ENCODE results near the gene IQGAP3.

The IQGAP3 gene

DNA sequence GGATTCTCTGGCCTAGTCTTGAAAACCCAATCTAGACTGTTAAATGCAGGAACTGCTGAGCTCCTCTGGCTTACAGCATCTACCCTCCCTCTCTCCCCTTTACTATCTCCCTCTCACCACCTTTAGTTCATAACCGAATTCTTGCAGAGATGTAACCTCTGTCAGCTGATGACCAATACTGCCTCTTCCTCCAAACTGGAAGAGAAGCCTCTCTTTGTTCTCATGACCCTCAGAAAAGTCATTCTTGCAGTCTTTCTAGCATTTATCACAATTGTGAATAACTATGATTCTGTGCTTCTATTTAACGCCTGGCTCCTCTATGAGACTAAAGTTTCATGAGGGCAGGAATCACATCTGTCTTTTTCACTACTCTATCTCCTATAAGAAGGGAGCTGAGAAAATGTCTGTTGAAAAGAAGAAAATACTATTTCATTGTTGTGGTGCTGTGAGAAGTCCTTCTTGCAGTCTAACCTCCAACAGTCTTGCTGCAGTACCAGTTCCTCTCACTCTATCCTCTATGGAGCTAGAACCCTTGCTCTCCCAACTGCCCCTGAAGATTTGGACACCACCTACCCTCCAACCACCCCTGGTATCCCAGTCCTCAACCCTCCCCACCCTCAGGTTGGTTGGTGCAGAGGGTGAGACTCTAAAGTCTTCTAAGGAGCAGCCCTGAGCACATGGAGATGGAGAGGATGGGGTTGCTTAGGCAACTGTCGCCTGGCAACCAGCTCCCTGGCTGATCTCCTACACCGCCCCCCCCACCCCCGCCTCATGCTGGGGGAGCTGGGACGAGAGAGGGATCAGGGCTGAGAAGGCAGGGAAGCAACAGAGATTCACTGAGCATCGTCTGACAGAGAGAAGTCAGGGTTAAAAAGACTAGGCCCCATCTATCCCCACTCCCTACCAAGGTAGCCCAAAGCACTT is 85.7 kb downstream of the IQGAP3 start:
- Histone ChIP-seq H3K9me3 (ENCODE audit: control insufficient read depth, low read length) (no peaks in the 10 kb centered on the region), H3K23ac (ENCODE audit: low read length in 2 of 2) (no peak overlapping the region), H2BK120ac (ENCODE audit: low read depth, low read length) (no peak overlapping the region), H2AK5ac (ENCODE audit: low read length, severe bottlenecking) (no peak overlapping the region), H2BK15ac (ENCODE audit: low read depth, poor library complexity, severe bottlenecking) (no peak overlapping the region), H3K27me3 (ENCODE audit: control insufficient read depth in 1 of 2, insufficient read depth in 1 of 2, low read length in 2 of 2) (no peaks in the 10 kb centered on the region), H2BK5ac (ENCODE audit: low read depth, low read length, poor library complexity, severe bottlenecking) (no peak overlapping the region), H3K14ac (ENCODE audit: low read length in 2 of 2) (no peak overlapping the region), H3K27ac (ENCODE audit: low read length, poor library complexity, severe bottlenecking) (no peak overlapping the region), H4K91ac (ENCODE audit: low read length) (no peak overlapping the region), H4K8ac (ENCODE audit: low read length) (no peak overlapping the region), H3K4me3 (ENCODE audit: insufficient read depth in 1 of 2, low read depth in 1 of 2, low read length in 2 of 2) (no peak overlapping the region), H3K4me1 (ENCODE audit: control insufficient read depth, insufficient read depth, low read depth, low read length) (peaks cover 42% of the 10 kb centered on the region), H3K79me1 (replicated peaks; ENCODE audit: low read length, poor library complexity, severe bottlenecking) (peaks cover 39% of the 10 kb centered on the region), H3K9ac (ENCODE audit: low read length) (no peak overlapping the region), H3K4me2 (ENCODE audit: low read length, poor library complexity, severe bottlenecking) (no peak overlapping the region), H2AFZ (ENCODE audit: low read depth, low read length) (no peak overlapping the region), H3K18ac (ENCODE audit: low read depth in 1 of 2, low read length in 2 of 2) (no peak overlapping the region), H3K4ac (ENCODE audit: low read depth in 1 of 2, low read length in 2 of 2) (no peak overlapping the region), H2BK12ac (ENCODE audit: low read length in 2 of 2) (no peak overlapping the region), H3K36me3 (ENCODE audit: control insufficient read depth in 1 of 2, insufficient read depth in 2 of 2, low read depth in 1 of 2, low read length in 2 of 2) (peaks cover 23 to 32% of the 10 kb centered on the region in 2 experiments)
- 94% methylated on average over 6 of the region's 7 CpGs for WGBS
- DNase-seq = no peak

DNA sequence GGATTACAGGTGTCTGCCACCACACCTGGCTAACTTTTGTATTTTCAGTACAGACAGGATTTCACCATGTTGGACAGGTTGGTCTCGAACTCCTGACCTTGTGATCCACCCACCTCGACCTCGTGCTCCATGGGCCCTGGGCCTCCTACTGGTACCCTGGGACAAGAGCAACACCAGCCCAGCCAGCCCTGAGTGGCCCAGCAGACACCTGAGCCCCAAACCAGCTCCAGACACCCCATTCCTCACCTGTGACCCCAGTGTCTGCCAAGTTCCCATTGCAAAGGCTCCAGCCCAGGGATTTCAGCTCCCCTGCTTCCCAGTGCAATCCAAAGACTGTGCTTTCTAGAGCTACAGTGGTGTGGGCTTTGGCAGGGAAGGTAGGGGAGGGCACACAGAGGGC is 86.4 kb downstream of the IQGAP3 start:
- Histone ChIP-seq H2AFZ (ENCODE audit: low read depth, low read length) (no peak overlapping the region), H3K9me3 (ENCODE audit: control insufficient read depth, low read length) (no peaks in the 10 kb centered on the region), H3K4me2 (ENCODE audit: low read length, poor library complexity, severe bottlenecking) (no peak overlapping the region), H3K14ac (ENCODE audit: low read length in 2 of 2) (no peak overlapping the region), H3K79me1 (replicated peaks; ENCODE audit: low read length, poor library complexity, severe bottlenecking) (peaks cover 36% of the 10 kb centered on the region), H3K27ac (ENCODE audit: low read length, poor library complexity, severe bottlenecking) (no peak overlapping the region), H3K36me3 (ENCODE audit: control insufficient read depth in 1 of 2, insufficient read depth in 2 of 2, low read depth in 1 of 2, low read length in 2 of 2) (peaks cover 27 to 33% of the 10 kb centered on the region in 2 experiments), H3K4me1 (ENCODE audit: control insufficient read depth, insufficient read depth, low read depth, low read length) (peaks cover 35% of the 10 kb centered on the region), H3K4me3 (ENCODE audit: insufficient read depth in 1 of 2, low read depth in 1 of 2, low read length in 2 of 2) (no peak overlapping the region), H4K91ac (ENCODE audit: low read length) (no peak overlapping the region), H3K9ac (ENCODE audit: low read length) (no peak overlapping the region), H3K27me3 (ENCODE audit: control insufficient read depth in 1 of 2, insufficient read depth in 1 of 2, low read length in 2 of 2) (no peaks in the 10 kb centered on the region), H3K23ac (ENCODE audit: low read length in 2 of 2) (no peak overlapping the region), H2BK5ac (ENCODE audit: low read depth, low read length, poor library complexity, severe bottlenecking) (no peak overlapping the region), H4K8ac (ENCODE audit: low read length) (no peak overlapping the region), H2AK5ac (ENCODE audit: low read length, severe bottlenecking) (no peak overlapping the region), H2BK120ac (ENCODE audit: low read depth, low read length) (no peak overlapping the region), H3K4ac (ENCODE audit: low read depth in 1 of 2, low read length in 2 of 2) (no peak overlapping the region), H2BK15ac (ENCODE audit: low read depth, poor library complexity, severe bottlenecking) (no peak overlapping the region), H3K18ac (ENCODE audit: low read depth in 1 of 2, low read length in 2 of 2) (no peak overlapping the region), H2BK12ac (ENCODE audit: low read length in 2 of 2) (no peak overlapping the region)
- WGBS = 96% methylated on average over 3 of the region's 3 CpGs
- no peak for DNase-seq

DNA sequence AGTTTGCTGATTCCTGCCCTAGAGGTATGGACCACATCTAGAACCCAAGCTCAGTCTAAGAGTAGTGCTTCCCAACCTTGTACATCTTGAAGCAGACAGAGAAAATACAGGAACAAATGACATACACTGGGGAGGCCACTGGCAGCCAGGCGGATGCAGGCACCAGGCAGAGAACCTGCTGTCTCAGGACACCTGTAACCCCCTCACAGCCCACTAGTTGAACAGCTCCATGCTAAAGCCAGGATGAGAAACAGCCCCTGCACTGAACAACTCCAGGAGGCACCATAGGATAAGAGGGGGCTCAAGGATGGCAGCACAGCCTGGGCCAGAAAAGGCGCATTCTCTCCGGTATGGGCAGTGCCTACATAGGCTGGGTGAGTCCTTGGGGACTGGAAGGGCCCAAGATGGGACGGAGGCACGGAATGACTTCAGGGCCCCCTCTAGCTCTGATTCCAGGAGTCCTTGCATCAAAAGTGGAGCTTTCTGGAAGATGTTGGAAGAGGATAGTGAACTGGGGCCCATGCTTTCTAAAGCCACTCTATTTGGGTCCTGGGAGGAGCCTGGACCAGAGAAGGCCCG is 87.8 kb downstream of the IQGAP3 start:
- H3K18ac ChIP-seq (ENCODE audit: low read depth in 1 of 2, low read length in 2 of 2) = no peak overlapping the region
- WGBS = 94% methylated on average over 6 of the region's 6 CpGs
- no peak overlapping the region for H2BK12ac ChIP-seq (ENCODE audit: low read length in 2 of 2)

DNA sequence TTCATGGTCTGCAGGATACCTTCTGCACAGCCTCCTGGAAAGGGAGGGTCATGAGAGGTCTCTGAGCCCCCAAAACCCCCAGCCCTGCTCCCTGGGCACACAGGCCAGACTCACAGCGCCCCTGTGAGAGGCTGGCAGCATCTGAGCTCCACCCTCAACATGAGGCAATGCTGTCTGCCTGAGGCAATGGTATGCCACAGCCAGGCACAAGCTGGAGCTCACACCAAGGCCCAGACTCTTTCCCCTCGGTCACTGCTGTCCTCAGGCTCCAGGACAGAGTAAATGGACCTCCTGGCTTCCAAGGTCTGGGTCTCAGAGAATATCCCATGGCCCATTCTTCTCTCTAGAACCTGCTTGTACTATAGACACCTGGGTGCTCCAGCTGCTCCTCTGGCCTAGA is 89.0 kb downstream of the IQGAP3 start:
- H3K9me3 ChIP-seq (ENCODE audit: control insufficient read depth, low read length) = no peaks in the 10 kb centered on the region
- H3K23ac ChIP-seq (ENCODE audit: low read length in 2 of 2) = no peak overlapping the region
- no peak overlapping the region for H2BK15ac ChIP-seq (ENCODE audit: low read depth, poor library complexity, severe bottlenecking)
- peaks cover 10% of the 10 kb centered on the region for H3K4me1 ChIP-seq (ENCODE audit: control insufficient read depth, insufficient read depth, low read depth, low read length)
- no peak overlapping the region for H4K8ac ChIP-seq (ENCODE audit: low read length)
- H4K91ac ChIP-seq (ENCODE audit: low read length) = no peak overlapping the region
- no peak overlapping the region for H3K14ac ChIP-seq (ENCODE audit: low read length in 2 of 2)
- no peak overlapping the region for H2AFZ ChIP-seq (ENCODE audit: low read depth, low read length)
- H3K27me3 ChIP-seq (ENCODE audit: control insufficient read depth in 1 of 2, insufficient read depth in 1 of 2, low read length in 2 of 2) = no peaks in the 10 kb centered on the region
- H3K4me3 ChIP-seq (ENCODE audit: insufficient read depth in 1 of 2, low read depth in 1 of 2, low read length in 2 of 2) = no peak overlapping the region
- DNase-seq = no peak
- H3K9ac ChIP-seq (ENCODE audit: low read length) = no peak overlapping the region
- H2BK12ac ChIP-seq (ENCODE audit: low read length in 2 of 2) = no peak overlapping the region
- H2BK5ac ChIP-seq (ENCODE audit: low read depth, low read length, poor library complexity, severe bottlenecking) = no peak overlapping the region
- WGBS = 94% methylated on average over 2 of the region's 2 CpGs
- peaks cover 46% of the 10 kb centered on the region for H3K79me1 ChIP-seq (replicated peaks; ENCODE audit: low read length, poor library complexity, severe bottlenecking)
- no peak overlapping the region for H3K4ac ChIP-seq (ENCODE audit: low read depth in 1 of 2, low read length in 2 of 2)
- no peak overlapping the region for H2BK120ac ChIP-seq (ENCODE audit: low read depth, low read length)
- no peak overlapping the region for H3K18ac ChIP-seq (ENCODE audit: low read depth in 1 of 2, low read length in 2 of 2)
- H3K36me3 ChIP-seq (ENCODE audit: control insufficient read depth in 1 of 2, insufficient read depth in 2 of 2, low read depth in 1 of 2, low read length in 2 of 2) = peaks cover 51 to 59% of the 10 kb centered on the region in 2 experiments
- no peak overlapping the region for H3K4me2 ChIP-seq (ENCODE audit: low read length, poor library complexity, severe bottlenecking)
- no peak overlapping the region for H2AK5ac ChIP-seq (ENCODE audit: low read length, severe bottlenecking)
- no peak overlapping the region for H3K27ac ChIP-seq (ENCODE audit: low read length, poor library complexity, severe bottlenecking)

More for the DNA sequence above, 87.8 kb downstream of the IQGAP3 start:
- Histone ChIP-seq H2AFZ (ENCODE audit: low read depth, low read length) (no peak overlapping the region), H3K27ac (ENCODE audit: low read length, poor library complexity, severe bottlenecking) (no peak overlapping the region), H3K4me3 (ENCODE audit: insufficient read depth in 1 of 2, low read depth in 1 of 2, low read length in 2 of 2) (no peak overlapping the region), H3K79me1 (replicated peaks; ENCODE audit: low read length, poor library complexity, severe bottlenecking) (peaks cover 41% of the 10 kb centered on the region), H3K9ac (ENCODE audit: low read length) (no peak overlapping the region), H2AK5ac (ENCODE audit: low read length, severe bottlenecking) (no peak overlapping the region), H3K4me2 (ENCODE audit: low read length, poor library complexity, severe bottlenecking) (no peak overlapping the region), H3K9me3 (ENCODE audit: control insufficient read depth, low read length) (no peaks in the 10 kb centered on the region), H3K4me1 (ENCODE audit: control insufficient read depth, insufficient read depth, low read depth, low read length) (peaks cover 21% of the 10 kb centered on the region), H2BK120ac (ENCODE audit: low read depth, low read length) (no peak overlapping the region), H3K27me3 (ENCODE audit: control insufficient read depth in 1 of 2, insufficient read depth in 1 of 2, low read length in 2 of 2) (no peaks in the 10 kb centered on the region), H3K4ac (ENCODE audit: low read depth in 1 of 2, low read length in 2 of 2) (no peak overlapping the region), H4K8ac (ENCODE audit: low read length) (no peak overlapping the region), H3K14ac (ENCODE audit: low read length in 2 of 2) (no peak overlapping the region), H4K91ac (ENCODE audit: low read length) (no peak overlapping the region), H3K36me3 (ENCODE audit: control insufficient read depth in 1 of 2, insufficient read depth in 2 of 2, low read depth in 1 of 2, low read length in 2 of 2) (peaks cover 41 to 48% of the 10 kb centered on the region in 2 experiments), H3K23ac (ENCODE audit: low read length in 2 of 2) (no peak overlapping the region), H2BK5ac (ENCODE audit: low read depth, low read length, poor library complexity, severe bottlenecking) (no peak overlapping the region), H2BK15ac (ENCODE audit: low read depth, poor library complexity, severe bottlenecking) (no peak overlapping the region)
- no peak for DNase-seq

All from mesenchymal stem cell (in vitro differentiated cells and primary cell).